Skeletal muscle satellite cell (primary cell): ENCODE measurements around the gene C13orf46.
A peak's percentile ranks its signal among the peaks of the same experiment; 100 is the strongest.

Experiments
- H3K27me3 ChIP-seq: 2 replicates; pipeline ENCODE4 v1.7.0; 2013; ENCODE audit warnings: low read length; ENCODE audit not compliant: control insufficient read depth, insufficient read depth
- H3K36me3 ChIP-seq: 2 replicates; pipeline ENCODE4 v1.7.0; 2013; ENCODE audit warnings: mild to moderate bottlenecking, control low read depth, low read length; ENCODE audit not compliant: insufficient read depth
- H3K4me1 ChIP-seq: 2 replicates; pipeline ENCODE4 v1.7.0; 2013; ENCODE audit warnings: low read length; ENCODE audit not compliant: control insufficient read depth, insufficient read depth
- H3K4me2 ChIP-seq: 2 replicates; pipeline ENCODE4 v1.7.0; 2013; ENCODE audit warnings: mild to moderate bottlenecking, low read length
- H3K4me3 ChIP-seq: 2 replicates; pipeline ENCODE4 v1.7.0; 2013; ENCODE audit warnings: low read length
- H3K9ac ChIP-seq: 2 replicates; pipeline ENCODE4 v1.7.0; 2013; ENCODE audit warnings: mild to moderate bottlenecking, low read depth, low read length, moderate library complexity
- H3K9me3 ChIP-seq: replicated peaks from 2 replicates; pipeline ENCODE4 v1.7.0; 2013; ENCODE audit warnings: mild to moderate bottlenecking, control low read depth, low read length

The C13orf46 gene

DNA sequence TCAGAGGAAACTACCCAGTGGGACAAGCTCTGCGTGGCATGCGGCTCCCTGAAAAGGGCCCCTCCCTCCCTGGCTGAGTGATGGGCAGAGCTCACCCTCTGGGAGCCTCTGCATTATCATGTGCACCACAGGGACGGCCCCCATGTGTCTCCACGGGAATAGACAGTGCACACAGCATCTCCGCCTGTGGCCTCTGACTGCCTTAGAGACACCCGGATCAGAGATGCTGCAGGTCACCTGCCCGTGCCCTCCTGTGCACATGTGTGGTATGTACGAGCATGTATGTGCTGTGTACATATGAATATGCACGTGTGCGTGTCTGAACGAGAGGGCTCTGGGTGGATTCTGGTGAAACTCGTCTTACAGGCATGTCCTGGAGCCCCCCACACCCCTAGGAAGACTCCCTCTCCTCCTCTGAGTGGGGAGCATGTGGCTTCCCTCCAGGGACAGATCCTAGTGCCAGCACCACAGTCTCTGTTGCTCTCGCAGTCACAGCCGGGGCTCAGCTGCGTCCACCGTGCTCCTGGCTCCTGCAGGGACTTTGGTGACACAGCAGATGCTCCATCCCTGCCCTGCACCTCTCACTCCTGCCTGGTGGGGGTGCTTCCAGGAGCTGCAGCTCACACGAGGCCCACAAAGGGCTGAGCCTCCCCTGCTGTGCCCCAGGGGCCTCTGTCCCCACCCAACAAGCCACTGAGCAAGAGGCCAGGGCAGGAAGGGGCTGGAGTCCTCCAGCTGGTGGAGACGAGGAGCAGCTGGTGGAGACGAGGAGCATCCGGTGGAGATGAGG, 19.6 kb downstream of the C13orf46 start:
- Histone ChIP-seq H3K4me3 (no peak overlapping the region), H3K4me2 (no peak overlapping the region), H3K9me3 (peaks cover 2% of the 10 kb centered on the region), H3K9ac (no peak overlapping the region), H3K27me3 (no peaks in the 10 kb centered on the region), H3K36me3 (peaks cover 32% of the 10 kb centered on the region), H3K4me1 (peaks cover 7% of the 10 kb centered on the region)

DNA sequence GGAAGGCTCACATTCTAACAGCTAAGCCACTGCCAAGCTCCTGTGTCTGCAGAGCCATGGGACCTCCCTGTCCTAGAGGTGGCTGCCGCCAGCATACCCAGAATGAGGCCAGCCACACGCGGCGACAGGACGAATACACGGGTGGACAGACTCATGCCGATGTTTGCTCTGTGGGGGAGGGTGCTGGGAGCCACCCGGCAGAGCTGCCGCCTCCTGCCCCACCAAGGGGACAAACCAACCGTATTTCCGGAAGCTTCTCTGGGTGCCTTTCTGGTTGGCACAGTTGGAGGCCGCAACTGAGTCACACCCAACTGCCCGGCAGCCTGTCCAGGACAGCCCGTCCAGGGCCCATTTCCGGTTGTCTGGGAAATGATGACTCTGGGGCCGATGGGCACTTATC, 20.3 kb downstream of the C13orf46 start:
- H3K36me3 ChIP-seq: peaks cover 32% of the 10 kb centered on the region
- no peaks in the 10 kb centered on the region for H3K27me3 ChIP-seq
- no peak overlapping the region for H3K9ac ChIP-seq
- H3K9me3 ChIP-seq: no peaks in the 10 kb centered on the region
- peaks cover 7% of the 10 kb centered on the region for H3K4me1 ChIP-seq
- H3K4me2 ChIP-seq: no peak overlapping the region
- no peak overlapping the region for H3K4me3 ChIP-seq

DNA sequence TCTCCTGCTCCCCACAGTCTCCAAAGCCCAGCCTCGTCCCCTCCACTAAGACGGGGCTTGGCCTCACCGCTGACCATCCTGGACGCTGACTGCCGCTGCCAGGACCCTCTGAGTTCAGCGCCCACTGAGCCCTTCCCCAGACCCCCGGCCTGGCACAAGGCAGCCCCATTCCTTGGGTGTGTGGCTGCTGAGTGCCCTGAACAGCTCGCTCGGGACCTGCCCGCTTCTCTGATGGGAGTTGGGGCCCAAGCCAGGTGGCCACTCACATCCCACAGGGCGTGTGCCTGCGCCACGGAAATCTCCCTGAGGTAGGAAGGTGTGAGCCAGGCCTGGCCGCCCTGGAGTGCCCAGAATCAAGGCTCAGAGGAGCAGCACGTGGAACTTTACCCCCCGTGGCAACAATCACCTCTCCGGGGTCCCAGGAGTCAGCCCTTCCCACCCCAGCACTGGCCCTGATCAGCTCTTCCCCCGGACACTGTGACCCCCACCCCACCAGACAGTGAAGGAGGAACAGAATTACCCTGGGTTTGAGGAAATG, 20.8 kb downstream of the C13orf46 start:
- no peaks in the 10 kb centered on the region for H3K27me3 ChIP-seq
- H3K36me3 ChIP-seq: peaks cover 32% of the 10 kb centered on the region
- no peaks in the 10 kb centered on the region for H3K9me3 ChIP-seq
- no peak overlapping the region for H3K4me2 ChIP-seq
- H3K4me1 ChIP-seq: peaks cover 11% of the 10 kb centered on the region
- H3K9ac ChIP-seq: no peak overlapping the region
- no peak overlapping the region for H3K4me3 ChIP-seq

DNA sequence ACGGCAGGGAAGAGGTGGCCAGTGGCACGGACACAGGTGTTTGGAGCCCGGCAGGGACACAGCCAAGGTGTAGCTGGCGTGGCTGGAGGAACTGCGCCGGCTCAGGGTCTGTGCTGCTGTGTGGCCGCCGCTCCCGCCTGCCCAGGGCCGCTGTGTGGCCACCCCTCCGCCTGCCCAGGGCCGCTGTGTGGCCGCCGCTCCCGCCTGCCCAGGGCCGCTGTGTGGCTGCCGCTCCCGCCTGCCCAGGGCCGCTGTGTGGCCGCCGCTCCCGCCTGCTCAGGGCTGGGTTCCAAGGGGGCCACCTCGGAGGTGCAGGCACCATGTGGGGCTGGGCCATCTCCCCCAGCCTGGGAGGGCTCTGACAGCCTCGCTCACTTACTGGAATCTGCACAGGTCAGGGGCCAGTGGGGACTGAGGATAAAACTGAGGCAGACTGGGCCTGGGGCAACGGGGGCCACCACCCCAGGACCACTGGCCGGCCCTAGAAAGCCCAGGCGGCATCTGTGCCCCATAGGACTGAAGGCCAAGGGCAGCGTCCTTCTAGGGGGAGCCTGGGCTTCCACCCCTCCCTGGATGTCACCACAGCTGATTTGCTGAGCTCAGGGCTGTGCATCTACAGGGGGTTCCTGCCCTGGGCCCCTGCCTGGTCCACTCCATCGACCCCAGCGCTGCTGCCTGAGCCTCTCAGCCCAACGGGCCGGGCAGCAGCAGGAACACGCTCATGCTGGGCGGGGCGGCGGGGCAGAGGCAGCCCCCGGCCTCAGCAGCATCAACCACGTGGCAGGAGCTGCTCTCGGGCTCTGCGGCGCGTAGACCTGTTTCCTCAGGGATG, 21.5 kb downstream of the C13orf46 start:
- Histone ChIP-seq H3K36me3 (peaks cover 32% of the 10 kb centered on the region), H3K4me1 (peaks cover 17% of the 10 kb centered on the region), H3K4me2 (no peak overlapping the region), H3K9me3 (no peaks in the 10 kb centered on the region), H3K4me3 (no peak overlapping the region), H3K9ac (no peak overlapping the region), H3K27me3 (no peaks in the 10 kb centered on the region)

DNA sequence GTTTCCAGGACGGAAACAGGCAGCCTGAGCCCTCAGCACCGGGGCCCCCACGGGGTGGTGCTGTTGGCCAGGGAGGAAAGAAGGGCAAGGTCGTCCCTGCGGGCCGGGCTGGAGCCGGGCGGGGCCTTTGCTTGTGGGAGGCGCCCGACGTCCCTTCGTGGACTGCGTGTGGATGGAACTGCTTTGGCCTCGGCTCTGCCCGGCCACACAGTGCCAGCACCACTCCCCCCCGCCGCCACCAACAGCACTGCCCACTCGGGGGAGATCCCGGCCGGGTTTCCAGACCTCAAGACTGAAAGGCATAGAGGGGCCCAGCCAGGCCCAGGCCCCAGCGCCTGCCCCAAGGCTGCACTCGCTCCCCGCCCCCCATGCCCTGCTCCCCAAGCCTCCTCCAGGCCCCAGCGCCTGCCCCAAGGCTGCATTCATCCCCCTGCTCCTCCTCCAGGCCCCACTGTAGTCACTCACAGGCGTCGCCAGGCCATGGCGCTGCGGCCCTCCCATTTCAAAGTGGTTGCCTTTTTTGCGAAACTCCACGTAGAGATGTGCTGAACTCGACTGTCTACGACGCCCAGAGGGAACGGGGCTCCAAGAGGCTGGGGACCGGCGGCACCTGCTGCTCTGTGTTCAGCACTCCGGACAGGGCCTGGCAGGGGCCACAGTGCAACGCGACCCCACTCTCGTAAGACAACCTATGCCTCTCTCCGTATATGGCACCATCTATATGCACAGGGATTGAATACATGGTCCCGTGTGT, 22.5 kb downstream of the C13orf46 start:
- H3K36me3 ChIP-seq: peaks cover 27% of the 10 kb centered on the region
- peak overlapping the region; percentile 41 for H3K9ac ChIP-seq
- no peaks in the 10 kb centered on the region for H3K9me3 ChIP-seq
- H3K4me3 ChIP-seq: no peak overlapping the region
- H3K27me3 ChIP-seq: no peaks in the 10 kb centered on the region
- H3K4me1 ChIP-seq: peaks cover 18% of the 10 kb centered on the region
- no peak overlapping the region for H3K4me2 ChIP-seq

DNA sequence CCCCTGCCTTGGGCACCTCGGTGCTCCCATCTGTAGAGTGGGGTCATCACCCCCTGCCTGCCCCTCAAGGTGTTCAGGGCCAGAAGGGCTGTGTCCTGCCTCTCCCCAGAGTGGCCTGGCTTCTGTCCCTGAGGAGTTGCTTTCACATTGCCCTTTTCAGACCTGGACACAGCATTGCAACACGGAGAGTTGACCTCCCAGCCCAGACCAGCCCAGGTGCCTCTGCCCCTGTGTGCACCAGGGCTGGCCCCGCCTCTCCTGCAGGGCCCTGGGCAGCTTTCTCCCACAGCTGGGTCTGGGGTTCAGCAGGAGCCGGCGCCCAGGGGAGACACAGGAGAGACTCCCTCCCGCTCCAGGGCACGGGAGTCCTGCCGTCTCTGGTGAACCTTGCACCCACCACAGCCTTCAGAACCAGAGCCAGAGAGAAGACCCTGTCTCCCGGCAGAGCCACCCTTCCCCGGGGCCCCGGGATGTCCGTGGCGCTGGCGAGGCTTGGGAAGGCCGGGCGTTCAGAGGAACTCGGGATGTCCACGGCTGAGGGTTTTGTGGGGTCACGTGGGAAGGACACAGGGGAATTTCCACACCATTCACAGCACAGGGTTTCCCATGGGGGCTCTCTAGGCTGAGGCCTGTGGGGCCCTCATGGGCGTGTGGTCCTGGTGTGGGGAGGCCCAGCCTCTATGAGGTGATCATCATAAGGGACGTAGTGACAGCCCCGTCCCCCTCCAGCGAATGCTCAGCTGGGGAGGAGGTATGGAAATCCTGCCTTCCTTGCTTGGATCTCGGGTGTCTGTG, 23.2 kb downstream of the C13orf46 start:
- no peak overlapping the region for H3K4me2 ChIP-seq
- H3K27me3 ChIP-seq: no peaks in the 10 kb centered on the region
- H3K9ac ChIP-seq: peak overlapping the region; percentile 41
- H3K36me3 ChIP-seq: peaks cover 20% of the 10 kb centered on the region
- H3K4me3 ChIP-seq: no peak overlapping the region
- H3K9me3 ChIP-seq: no peaks in the 10 kb centered on the region
- H3K4me1 ChIP-seq: peaks cover 18% of the 10 kb centered on the region

DNA sequence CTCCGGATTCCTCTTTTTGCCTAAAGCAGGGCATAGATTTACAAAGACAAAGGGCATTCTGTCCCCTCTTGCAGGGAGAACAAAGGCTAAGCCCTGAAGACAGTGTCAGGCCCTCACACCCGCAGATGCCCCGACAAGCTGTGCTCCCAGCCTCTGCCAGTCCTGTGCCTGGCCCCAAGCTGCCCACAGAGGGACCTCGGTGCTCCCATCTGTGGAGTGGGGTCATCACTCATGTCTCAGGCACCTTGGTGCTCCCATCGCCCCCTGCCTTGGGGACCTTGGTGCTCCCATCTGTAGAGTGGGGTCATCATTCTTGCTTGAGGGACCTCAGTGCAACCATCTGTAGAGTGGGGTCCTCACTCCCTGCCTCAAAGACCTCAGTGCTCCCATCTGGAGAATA, 24.3 kb downstream of the C13orf46 start:
- H3K4me2 ChIP-seq: no peak overlapping the region
- H3K4me1 ChIP-seq: peaks cover 18% of the 10 kb centered on the region
- H3K9ac ChIP-seq: no peak overlapping the region
- H3K36me3 ChIP-seq: peaks cover 12% of the 10 kb centered on the region
- no peaks in the 10 kb centered on the region for H3K27me3 ChIP-seq
- no peak overlapping the region for H3K4me3 ChIP-seq
- no peaks in the 10 kb centered on the region for H3K9me3 ChIP-seq

DNA sequence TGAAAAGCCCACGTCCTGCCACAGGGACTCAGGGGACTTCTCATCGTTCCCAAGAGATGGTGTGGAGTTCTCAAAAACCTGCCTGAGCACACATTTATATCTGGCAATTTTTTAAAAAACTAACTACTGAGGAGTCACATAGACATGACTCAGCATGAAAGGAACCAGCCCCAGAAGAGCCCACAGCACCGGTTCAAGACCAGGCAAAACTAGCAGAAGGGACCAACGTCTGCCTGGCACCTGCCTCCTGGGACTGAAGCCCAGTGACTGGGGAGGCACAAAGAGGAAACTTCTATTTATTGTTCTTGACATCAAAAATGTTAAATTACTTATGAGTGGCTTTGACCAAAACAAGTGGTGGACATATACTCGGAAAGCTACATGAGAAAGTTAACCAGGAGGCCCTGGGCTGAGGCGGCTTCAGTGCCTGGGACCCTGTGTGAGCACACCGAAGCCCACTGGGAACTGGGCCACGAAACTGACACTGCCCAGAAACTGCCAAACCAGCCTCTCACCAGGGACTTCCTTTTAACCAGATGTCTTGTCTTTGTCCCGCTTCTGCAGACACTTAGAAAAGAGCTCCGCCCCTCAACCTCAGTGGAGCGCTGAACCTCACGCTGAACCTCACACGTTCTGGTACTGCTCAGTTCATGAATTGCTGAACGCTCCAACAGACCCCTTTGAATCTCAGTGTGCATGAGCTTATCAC, 25.7 kb downstream of the C13orf46 start:
- peaks cover 18% of the 10 kb centered on the region for H3K4me1 ChIP-seq
- peaks cover 3% of the 10 kb centered on the region for H3K36me3 ChIP-seq
- H3K4me2 ChIP-seq: no peak overlapping the region
- H3K27me3 ChIP-seq: no peaks in the 10 kb centered on the region
- H3K9me3 ChIP-seq: no peaks in the 10 kb centered on the region
- no peak overlapping the region for H3K4me3 ChIP-seq
- no peak overlapping the region for H3K9ac ChIP-seq

DNA sequence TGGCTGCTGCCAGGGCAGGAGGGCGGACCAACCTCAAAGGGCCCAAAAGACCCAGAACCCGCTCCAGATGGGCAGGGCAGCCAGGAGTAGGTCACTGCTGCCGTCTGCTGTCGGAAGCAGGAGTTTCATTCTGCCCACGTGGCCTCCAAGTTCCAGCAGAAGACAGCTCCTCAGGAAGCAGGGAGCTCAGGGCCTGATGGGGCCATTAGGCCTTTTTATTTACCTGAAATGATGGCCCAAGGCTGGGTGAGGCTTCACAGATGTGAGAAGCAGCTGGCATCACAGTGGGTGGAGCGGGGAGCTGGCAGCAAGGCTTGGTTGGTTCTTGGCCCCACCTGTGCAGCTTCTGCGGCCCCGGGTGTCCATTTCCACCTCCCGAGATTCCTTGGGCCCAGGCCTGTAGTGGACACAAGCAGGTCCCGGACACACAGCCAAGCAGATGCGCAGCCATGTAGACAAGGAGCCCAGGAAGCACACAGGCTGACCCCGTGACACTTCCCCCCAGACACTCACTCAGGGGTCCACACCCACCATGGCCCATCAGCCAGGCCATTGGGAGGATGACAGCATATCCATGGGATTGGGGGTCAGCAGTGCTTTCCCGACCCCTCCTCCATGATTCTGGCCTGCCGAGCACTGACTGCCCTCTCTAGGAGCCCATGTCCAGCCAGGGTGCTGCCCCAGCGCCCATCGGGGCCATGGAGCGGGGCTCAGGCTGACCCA, 26.4 kb downstream of the C13orf46 start:
- no peaks in the 10 kb centered on the region for H3K27me3 ChIP-seq
- H3K9ac ChIP-seq: no peak overlapping the region
- H3K36me3 ChIP-seq: peaks cover 3% of the 10 kb centered on the region
- H3K4me2 ChIP-seq: no peak overlapping the region
- peaks cover 18% of the 10 kb centered on the region for H3K4me1 ChIP-seq
- no peak overlapping the region for H3K4me3 ChIP-seq
- H3K9me3 ChIP-seq: no peaks in the 10 kb centered on the region
